D721Med (cell line): ENCODE results near the gene CXXC5.

Experiments
- DNase-seq: peaks from one replicate; pipeline ENCODE4 v3.0.0; 2011; ENCODE audit warnings: low spot score; ENCODE audit not compliant: insufficient read length
- FAIRE-seq: peaks from 2 replicates; lab custom pipeline; 2011; peaks lifted over from hg19 to GRCh38; lab: Jason Lieb, UNC
- TF ChIP-seq, protein P1 (sequence below): IDR thresholded peaks from 2 replicates; pipeline ENCODE4 v1.5.1; 2012; ENCODE audit warnings: mild to moderate bottlenecking, control low read depth; ENCODE audit not compliant: insufficient read depth; ENCODE audit errors: missing control alignments

CXXC5 gene

DNA sequence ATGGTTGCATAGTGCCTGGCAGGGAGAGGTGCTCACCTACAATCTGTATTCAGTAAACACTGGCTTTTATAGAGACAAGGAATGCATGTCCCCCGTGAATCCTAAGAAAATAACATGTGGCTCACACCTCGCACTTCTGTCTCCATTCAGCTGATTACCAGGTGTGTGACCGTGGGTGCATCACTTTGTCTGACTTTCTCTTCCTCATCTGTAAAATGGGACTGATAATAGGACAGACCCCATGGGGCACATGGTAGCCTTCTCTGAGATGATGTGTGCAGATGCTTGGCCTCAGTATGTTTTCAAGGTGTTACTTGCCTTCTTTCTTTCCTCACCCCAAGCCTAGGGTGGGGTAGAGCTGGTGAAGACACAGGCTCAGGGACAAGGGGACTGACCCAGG, 6.3 kb downstream of the CXXC5 start:
- TF ChIP-seq, protein P1, sequence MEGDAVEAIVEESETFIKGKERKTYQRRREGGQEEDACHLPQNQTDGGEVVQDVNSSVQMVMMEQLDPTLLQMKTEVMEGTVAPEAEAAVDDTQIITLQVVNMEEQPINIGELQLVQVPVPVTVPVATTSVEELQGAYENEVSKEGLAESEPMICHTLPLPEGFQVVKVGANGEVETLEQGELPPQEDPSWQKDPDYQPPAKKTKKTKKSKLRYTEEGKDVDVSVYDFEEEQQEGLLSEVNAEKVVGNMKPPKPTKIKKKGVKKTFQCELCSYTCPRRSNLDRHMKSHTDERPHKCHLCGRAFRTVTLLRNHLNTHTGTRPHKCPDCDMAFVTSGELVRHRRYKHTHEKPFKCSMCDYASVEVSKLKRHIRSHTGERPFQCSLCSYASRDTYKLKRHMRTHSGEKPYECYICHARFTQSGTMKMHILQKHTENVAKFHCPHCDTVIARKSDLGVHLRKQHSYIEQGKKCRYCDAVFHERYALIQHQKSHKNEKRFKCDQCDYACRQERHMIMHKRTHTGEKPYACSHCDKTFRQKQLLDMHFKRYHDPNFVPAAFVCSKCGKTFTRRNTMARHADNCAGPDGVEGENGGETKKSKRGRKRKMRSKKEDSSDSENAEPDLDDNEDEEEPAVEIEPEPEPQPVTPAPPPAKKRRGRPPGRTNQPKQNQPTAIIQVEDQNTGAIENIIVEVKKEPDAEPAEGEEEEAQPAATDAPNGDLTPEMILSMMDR = no peak
- FAIRE-seq (no peak), DNase-seq (no peak)

DNA sequence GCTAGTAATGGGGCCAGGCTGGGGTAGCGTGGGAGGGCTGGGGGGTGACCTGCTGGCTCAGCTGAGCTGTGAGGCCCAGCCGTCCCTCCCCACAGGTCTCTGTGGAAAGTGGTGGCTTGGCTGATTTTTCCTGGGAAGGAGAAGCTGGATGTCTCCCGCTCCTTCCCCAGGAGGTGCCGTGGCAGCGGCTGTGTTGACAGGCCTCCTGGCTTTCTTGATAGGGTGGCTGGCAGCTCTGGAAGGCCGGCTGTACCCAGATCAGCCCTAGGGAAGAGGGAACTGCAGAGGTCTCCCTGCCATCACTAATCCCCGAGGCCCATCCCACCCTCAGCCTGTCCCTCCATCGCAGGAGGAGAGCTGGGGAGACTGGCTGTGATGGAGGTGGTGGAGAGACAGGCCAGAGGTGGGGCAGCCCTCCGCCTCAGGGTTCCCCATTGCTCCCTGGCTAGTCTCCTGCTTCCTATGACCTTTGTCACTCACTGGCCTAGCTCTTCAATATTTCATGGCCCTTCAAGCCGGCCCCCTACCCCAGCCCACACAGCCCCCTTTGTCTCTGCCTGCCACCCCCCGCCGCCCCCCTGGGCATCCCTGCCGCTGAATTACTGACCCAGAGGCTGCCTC, 6.8 kb downstream of the CXXC5 start:
- no peak for DNase-seq
- no peak for FAIRE-seq
- TF ChIP-seq, protein P1 = no peak

DNA sequence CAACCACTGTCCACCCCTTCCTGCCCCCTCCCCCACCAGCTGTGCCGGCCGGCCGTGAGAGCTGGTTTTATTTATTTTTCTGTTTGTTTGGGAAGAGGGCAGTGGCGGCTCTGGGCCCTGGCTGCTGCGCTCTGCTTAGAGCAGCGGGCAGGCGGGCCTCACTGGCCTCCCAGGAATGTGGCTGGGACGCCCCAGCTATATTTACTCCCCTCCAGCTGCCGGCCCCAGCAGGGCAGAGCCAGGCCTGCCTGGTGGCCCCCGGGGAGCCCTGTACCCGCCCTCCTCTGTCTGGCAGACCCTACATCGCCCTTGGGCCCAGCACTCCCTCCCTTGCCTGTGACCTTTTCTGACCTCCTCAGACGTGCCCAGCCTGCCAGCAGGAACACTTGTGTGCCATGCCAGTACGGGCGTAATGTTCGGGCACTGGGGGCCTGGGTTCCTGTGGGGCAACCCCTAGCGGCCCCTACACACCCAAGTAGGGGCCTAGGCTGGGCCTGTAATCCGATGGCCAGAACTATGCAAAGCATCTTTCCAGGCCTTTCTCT, 7.7 kb downstream of the CXXC5 start:
- FAIRE-seq (no peak), DNase-seq (no peak)
- TF ChIP-seq, protein P1 = no peak

DNA sequence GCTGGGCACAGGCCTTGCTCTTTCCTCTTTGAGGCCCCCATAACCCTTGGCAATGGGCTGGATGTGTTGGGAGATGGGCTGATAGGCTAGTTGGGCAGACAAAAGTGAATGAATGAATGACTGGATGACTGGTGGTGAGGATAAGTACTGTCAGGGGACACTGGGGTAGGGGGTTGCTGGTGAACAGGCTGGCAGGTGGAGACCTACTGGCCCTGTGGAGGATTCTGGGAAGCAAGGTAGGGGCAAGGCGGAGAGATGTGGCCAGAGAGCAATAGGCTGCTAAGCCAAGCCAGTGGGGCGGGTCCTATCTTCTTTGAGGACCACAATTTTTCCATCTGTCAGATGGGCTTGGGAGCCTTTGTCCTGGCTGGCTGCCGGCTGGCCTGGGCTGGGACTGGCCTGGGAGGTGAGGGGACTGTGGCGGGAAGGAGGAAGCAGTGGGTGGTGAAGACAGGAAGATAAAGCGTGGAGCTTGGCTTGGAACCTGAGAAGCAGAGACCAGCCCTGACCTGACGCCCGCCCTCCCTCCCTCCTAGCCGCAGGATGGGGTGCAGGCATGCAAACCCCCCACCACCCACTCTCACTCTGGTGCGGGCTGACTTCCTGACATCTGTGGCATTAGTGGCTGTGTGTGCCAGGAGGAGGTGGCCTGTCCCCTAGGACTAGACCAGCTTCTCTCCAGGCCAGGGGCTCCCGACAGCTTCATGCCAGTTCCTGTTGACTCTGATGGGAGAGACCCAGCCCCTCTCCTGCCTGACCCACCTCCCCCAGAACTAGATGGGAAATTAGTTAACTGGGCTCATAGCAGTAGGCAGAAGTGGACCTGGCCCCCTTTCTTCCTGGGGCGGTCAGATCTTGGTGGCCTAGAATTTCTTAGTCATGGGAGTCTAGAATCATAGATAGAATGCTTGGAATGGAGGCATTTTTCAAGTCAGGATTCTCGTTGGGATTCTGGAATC, 9.5 kb downstream of the CXXC5 start:
- TF ChIP-seq, protein P1 = no peak
- no peak for FAIRE-seq
- DNase-seq = no peak

DNA sequence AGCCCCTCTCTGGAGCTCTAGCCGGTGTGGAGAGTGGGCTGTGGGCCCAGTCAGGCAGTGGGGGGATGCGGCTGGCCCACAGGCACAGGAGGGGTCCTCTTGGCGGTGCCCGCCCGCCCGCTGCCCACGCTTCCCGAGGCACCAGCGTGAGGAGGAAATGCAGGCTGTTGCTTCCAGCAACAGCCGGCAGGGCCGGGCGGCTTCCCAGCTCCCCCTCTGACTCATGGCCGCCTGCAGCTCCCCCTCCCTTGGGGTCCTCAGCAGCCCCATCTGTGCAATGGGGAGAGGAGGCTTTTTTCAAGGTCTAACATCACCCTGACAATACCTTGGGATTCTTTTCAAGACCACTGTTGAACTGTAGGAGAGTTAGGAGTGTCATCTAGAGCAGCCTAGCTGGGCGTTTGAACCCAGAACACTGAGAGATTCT, 10.4 kb downstream of the CXXC5 start:
- TF ChIP-seq, protein P1 = no peak
- FAIRE-seq (no peak), DNase-seq (no peak)

DNA sequence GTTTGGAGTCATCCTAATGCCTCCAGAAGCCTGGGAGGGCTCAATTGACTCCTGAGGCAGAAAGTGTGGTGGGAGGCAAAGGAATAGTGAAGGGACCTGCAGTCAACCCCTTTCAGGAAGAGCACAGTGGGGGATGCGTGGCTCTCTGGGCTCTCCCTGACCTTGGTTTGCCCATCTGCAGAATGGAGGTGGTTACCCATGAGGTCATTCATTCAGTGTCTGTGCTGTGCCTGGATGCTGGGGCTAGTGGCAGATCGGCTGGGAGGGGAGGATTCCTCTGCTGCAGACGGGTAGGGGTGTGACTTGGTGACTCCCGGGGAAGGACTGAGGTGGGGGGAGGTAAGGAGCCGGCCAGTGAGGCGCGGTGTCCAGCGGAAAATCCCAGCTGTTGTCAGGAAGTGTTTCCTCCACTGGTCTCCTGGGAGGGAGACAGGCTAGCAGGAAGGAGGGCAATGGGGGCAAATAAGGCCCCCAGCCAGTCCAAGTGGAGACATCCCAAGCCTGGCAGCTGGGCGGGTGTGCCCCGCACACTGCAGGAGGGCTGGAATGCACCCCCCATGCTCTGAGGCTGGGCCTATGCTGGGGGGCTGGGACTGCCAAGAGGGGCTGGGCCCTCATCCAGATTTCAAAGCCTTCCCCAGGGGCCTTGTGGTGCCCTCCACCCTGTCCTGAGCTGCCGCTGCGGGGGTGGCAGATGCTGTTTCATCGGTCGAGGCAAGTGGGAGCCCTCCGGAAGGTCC, 10.9 kb downstream of the CXXC5 start:
- FAIRE-seq = no peak
- no peak for DNase-seq
- TF ChIP-seq, protein P1 = no peak
